ENCODE results near the gene MINAR2.

MINAR2 gene

DNA sequence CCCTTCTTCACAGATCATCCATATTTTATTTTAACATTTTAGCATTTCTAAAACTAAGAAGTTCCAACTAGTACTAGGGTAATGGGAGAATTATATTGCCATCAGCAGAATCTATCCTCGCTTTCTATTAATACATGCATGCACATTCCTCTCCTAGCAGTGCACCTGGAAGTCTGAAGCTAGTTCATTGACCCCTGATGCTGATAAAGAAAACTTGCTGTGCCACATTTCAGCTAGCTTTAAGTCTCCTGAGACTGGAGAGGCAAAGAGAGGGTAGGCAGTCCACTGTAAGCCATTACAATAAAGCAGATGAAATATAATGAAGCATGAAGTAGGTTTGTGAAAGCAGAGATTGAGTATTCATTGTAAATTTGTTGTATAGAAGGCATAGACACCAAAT is 15.8 kb downstream of the MINAR2 start:
- TF ChIP-seq, protein P1, sequence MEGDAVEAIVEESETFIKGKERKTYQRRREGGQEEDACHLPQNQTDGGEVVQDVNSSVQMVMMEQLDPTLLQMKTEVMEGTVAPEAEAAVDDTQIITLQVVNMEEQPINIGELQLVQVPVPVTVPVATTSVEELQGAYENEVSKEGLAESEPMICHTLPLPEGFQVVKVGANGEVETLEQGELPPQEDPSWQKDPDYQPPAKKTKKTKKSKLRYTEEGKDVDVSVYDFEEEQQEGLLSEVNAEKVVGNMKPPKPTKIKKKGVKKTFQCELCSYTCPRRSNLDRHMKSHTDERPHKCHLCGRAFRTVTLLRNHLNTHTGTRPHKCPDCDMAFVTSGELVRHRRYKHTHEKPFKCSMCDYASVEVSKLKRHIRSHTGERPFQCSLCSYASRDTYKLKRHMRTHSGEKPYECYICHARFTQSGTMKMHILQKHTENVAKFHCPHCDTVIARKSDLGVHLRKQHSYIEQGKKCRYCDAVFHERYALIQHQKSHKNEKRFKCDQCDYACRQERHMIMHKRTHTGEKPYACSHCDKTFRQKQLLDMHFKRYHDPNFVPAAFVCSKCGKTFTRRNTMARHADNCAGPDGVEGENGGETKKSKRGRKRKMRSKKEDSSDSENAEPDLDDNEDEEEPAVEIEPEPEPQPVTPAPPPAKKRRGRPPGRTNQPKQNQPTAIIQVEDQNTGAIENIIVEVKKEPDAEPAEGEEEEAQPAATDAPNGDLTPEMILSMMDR (conservative IDR thresholded peaks at IDR 0.05) = no peak
- H3K27ac ChIP-seq = no peak overlapping the region

DNA sequence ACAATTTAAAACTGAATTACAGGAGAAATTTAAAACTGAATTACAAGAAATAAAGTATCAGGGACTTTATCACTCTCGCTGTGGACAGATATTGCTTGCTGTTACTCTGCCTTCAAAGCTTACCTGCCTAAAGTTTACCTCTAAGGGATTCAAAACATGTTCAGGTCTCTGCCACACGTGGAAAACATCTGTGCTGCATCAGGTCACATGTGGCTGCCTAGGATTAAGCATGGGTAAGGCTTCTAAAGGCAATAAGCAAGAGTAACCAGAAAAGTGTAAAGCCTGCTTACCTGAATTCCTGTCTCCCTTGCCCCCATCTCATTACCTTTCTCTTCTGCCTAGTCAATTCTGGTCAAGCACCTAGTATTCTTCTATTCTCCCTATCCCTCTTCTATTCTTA is 18.9 kb downstream of the MINAR2 start:
- TF ChIP-seq, protein P1 (conservative IDR thresholded peaks at IDR 0.05) = no peak
- no peak overlapping the region for H3K27ac ChIP-seq

DNA sequence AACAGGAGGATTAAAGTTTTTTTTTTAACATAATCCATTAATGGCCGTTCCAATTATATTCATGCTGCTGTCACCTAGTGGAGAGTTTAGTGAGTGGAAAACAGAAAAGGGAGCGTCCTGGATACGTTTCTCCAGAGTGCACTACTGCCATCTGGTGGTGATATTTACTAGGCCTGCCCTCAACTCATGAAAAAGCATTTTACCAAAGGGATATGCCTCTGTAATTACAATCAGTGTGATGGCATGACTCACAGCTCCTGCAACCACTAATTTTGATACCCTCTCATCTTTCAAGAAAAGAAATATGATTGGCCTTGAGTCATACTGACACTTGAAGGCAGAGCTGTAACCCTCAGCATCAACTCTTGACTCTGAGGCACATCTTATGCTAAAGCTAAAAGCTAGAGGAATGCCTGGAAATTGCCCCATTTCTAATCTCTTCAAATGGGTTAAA is 20.1 kb downstream of the MINAR2 start:
- H3K27ac ChIP-seq = no peak overlapping the region
- TF ChIP-seq, protein P1 (conservative IDR thresholded peaks at IDR 0.05) = peak; percentile 98

DNA sequence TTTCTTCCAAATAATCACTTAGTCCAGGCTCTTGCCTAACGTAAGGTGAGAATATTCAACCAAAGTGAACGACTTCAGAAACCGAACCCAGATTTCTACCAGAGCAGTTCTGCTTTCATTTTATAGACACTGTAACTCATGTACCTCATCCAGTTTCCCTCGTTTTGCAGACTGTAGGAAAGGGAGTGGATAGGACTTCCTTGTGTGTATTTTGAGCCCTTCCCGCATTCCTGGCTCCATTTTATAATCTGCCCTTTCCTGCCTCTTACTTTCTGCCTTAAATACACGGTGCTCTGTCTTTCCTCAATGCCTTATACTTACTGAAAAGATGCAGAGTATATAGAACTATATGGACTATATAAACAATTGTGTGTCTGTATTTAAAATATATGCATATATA is 20.8 kb downstream of the MINAR2 start:
- no peak overlapping the region for H3K27ac ChIP-seq
- TF ChIP-seq, protein P1 (conservative IDR thresholded peaks at IDR 0.05) = no peak

DNA sequence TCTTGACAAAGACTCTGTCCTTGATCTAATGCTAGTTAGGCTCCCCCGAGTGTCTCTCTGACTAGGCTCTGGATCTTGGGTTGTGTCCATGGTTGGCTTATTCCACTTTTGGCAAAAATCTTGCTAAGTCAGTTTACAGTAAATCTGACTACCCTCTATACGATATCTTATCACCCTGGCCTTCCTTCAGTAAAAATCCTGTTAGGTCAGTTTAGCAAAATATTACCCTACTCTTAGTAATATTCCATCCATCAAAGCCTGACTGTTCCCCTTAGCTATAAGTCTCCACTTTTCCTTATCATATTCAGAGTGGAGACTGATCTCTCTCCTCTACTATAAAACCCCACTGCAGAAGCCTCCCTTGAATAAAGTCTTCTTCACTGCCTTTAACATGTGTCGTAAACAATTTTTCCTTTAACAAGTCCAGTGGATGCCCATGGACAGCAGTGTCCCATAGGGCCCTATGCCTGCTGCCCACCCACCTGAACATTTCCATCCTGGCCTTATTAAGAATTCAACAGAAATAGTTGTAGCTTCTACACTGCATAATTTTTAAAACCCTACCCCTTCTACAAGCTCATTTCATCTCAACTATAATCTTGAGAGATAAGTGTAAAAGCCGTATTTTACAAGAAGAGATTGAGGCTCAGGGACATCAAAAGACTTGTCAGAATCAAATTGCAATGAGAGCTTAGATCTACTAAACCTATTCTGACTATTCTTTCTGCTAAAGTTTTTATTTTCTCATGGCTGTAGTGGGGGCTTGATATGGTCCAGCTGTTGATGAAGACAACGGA is 22.3 kb downstream of the MINAR2 start:
- TF ChIP-seq, protein P1 (conservative IDR thresholded peaks at IDR 0.05) = no peak

DNA sequence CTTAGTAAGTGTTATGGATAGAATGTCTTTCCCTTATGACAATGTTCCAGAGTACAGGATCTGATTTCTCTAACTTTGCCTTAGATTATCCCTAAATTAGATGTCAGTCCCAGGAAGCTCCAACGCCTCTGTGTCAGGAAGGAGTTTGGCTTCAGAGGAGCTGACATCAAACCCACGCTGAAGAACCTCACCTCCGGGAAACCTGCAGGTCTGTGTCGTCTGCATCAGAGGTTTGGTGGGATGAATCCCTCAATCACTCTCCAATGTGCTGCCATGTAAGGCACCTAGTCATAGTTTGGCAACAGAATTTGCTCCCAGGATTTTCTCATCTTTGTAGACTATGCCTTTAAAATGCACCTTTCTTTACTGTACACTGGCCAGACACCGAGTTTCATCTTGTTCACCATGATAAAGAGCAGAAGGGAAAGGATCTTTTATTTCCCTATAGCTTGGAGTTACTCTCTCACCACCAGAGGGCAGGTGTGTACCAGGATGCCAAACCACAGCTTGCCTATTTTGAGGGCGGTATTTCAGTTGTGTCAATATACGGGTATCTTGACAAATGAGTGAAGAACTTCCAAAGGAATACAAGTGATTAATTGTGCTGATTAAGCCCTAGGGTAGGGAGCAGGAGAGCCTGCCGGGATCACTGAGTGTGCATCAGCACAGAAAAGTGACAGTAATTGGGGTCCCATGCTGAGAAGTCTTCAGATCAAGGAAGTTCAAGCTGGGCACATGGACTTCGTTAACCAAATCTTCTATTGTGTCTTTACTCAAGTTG is 23.4 kb downstream of the MINAR2 start:
- H3K27ac ChIP-seq = no peak overlapping the region
- TF ChIP-seq, protein P1 (conservative IDR thresholded peaks at IDR 0.05) = peak; percentile 90

More for the DNA sequence above, 22.3 kb downstream of the MINAR2 start:
- H3K27ac ChIP-seq = no peak overlapping the region

DNA sequence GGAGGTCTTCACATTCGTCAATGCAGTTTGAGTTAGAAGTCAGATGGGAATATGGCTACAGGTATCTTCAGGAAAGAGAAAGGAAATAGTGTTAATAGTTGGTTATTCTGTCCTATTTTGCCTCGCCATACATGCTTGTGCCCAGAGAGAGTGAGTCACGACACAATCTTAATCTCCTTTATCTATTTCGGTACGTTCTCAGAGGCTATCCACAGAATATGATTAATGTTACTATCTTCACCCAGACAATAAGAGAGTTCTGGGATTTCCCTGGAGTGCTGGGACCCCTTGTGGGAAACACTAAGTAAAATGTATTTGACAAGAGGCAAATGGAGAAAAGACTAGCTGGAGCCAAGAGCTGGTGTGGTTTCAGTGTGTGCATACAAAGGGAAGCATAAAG is 25.5 kb downstream of the MINAR2 start:
- TF ChIP-seq, protein P1 (conservative IDR thresholded peaks at IDR 0.05) = no peak
- no peak overlapping the region for H3K27ac ChIP-seq
